ENCODE data around the gene FER1L5. TPM values are rescaled to one million over a fixed set of nuclear protein-coding genes. Genes with fewer than 3 reads are reported as not detected.

Gene FER1L5
- total RNA-seq, 1 experiment from 2014 or later = 1.2 TPM

- no peak overlapping the region for H3K4me3 ChIP-seq (ENCODE audit: low read depth, low read length, poor library complexity, severe bottlenecking)
- no peaks in the 10 kb centered on the region for H3K9me3 ChIP-seq (ENCODE audit: low read depth, low read length, poor library complexity, severe bottlenecking)
- no peak for DNase-seq (ENCODE audit: low spot score)
- intact Hi-C loops (cut with micrococcal nuclease; ENCODE audit: unreplicated experiment) = no loop called here
- POLR2A ChIA-PET (ENCODE audit: low non-redundant PET) = no interaction called here
- no peak for TF ChIP-seq CTCF (conservative IDR thresholded peaks at IDR 0.05; ENCODE audit: low read depth, low read length)
- TF ChIP-seq EZH2 (IDR thresholded peaks at IDR 0.05; ENCODE audit: borderline replicate concordance, low read depth, low read length, poor library complexity, severe bottlenecking) = no peak
- CTCF ChIA-PET = no interaction called here
- H3K4me1 ChIP-seq (ENCODE audit: insufficient read depth, low read length, poor library complexity, severe bottlenecking) = no peaks in the 10 kb centered on the region
- no peaks in the 10 kb centered on the region for H3K27me3 ChIP-seq (replicated peaks; ENCODE audit: insufficient read depth, low read depth, low read length, poor library complexity)
- H3K27ac ChIP-seq (ENCODE audit: low read depth, low read length, poor library complexity, severe bottlenecking) = no peak overlapping the region
- no TSS peak for BruUV-seq (replicated peaks)
- H3K36me3 ChIP-seq (ENCODE audit: insufficient read depth, low read length, poor library complexity, severe bottlenecking) = no peaks in the 10 kb centered on the region
These were observed 51.7 kb downstream of the FER1L5 start for GRCh38 chr2:96694279-96694678.

DNA sequence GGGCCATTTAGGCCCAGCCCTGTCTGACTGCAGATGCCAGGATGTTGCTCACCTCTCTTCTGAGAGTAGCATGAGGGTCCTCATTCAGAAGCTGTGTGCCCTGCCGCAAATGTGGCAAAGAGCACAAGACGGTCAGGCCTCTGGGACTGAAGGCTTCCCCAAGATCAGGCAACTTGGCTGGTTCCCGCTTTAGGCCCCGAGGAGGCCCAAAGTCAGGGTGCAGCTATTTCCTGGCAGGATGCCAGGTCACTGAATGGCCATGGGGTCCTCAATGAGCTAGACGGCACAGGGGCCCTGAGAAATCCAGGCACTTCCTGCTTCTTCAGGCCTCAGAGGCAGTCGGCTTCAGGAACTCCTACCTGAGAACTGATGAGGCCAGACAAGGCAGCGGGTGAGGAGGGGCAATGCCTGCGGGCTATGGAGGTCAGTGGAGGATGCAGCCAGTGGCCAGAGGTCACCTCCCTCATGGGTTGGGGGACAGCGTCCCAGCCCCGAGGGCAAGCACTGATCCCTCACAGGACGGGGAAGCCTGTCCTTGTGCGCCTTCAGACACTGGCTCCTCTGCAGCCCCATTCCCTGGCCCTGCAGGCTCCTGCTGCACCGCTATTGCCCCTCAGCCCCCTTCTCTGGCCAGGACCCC, 52.4 kb downstream of the FER1L5 start:
- TF ChIP-seq CTCF (conservative IDR thresholded peaks at IDR 0.05; ENCODE audit: low read depth, low read length) (no peak), EZH2 (IDR thresholded peaks at IDR 0.05; ENCODE audit: borderline replicate concordance, low read depth, low read length, poor library complexity, severe bottlenecking) (no peak)
- DNase-seq (ENCODE audit: low spot score) = no peak
- Histone ChIP-seq H3K36me3 (ENCODE audit: insufficient read depth, low read length, poor library complexity, severe bottlenecking) (no peaks in the 10 kb centered on the region), H3K9me3 (ENCODE audit: low read depth, low read length, poor library complexity, severe bottlenecking) (no peaks in the 10 kb centered on the region), H3K27ac (ENCODE audit: low read depth, low read length, poor library complexity, severe bottlenecking) (no peak overlapping the region), H3K4me1 (ENCODE audit: insufficient read depth, low read length, poor library complexity, severe bottlenecking) (no peaks in the 10 kb centered on the region), H3K4me3 (ENCODE audit: low read depth, low read length, poor library complexity, severe bottlenecking) (no peak overlapping the region), H3K27me3 (replicated peaks; ENCODE audit: insufficient read depth, low read depth, low read length, poor library complexity) (no peaks in the 10 kb centered on the region)
- BruUV-seq (replicated peaks) = no TSS peak
- CTCF ChIA-PET = no interaction called here
- intact Hi-C loops (cut with micrococcal nuclease; ENCODE audit: unreplicated experiment) = no loop called here
- POLR2A ChIA-PET (ENCODE audit: low non-redundant PET) = no interaction called here

DNA sequence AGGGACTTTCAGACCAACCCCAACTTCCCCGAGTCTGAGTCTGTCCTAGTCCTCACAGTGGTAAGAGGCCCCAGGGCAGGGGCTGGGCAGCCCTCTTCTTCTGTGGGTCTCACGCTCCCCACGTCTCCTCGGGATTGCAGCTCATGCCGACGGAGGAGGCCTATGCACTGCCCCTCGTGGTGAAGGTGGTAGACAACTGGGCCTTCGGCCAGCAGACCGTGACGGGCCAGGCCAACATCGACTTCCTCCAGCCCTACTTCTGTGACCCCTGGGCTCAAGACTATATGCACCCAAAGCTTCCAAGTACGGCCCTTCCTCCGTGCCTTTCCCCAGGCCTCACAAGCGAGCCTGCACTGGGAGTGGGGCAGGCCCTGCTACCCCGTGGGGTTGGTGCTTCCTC, 53.0 kb downstream of the FER1L5 start:
- Histone ChIP-seq H3K27me3 (replicated peaks; ENCODE audit: insufficient read depth, low read depth, low read length, poor library complexity) (no peaks in the 10 kb centered on the region), H3K4me1 (ENCODE audit: insufficient read depth, low read length, poor library complexity, severe bottlenecking) (no peaks in the 10 kb centered on the region), H3K4me3 (ENCODE audit: low read depth, low read length, poor library complexity, severe bottlenecking) (no peak overlapping the region), H3K36me3 (ENCODE audit: insufficient read depth, low read length, poor library complexity, severe bottlenecking) (no peaks in the 10 kb centered on the region), H3K9me3 (ENCODE audit: low read depth, low read length, poor library complexity, severe bottlenecking) (no peaks in the 10 kb centered on the region), H3K27ac (ENCODE audit: low read depth, low read length, poor library complexity, severe bottlenecking) (no peak overlapping the region)
- ChIA-PET POLR2A (ENCODE audit: low non-redundant PET) (no interaction called here), CTCF (no interaction called here)
- DNase-seq (ENCODE audit: low spot score) = no peak
- intact Hi-C loops (cut with micrococcal nuclease; ENCODE audit: unreplicated experiment) = no loop called here
- TF ChIP-seq CTCF (conservative IDR thresholded peaks at IDR 0.05; ENCODE audit: low read depth, low read length) (no peak), EZH2 (IDR thresholded peaks at IDR 0.05; ENCODE audit: borderline replicate concordance, low read depth, low read length, poor library complexity, severe bottlenecking) (no peak)
- BruUV-seq (replicated peaks) = no TSS peak
